Measurements from ENCODE around the gene RPS17.

DNA sequence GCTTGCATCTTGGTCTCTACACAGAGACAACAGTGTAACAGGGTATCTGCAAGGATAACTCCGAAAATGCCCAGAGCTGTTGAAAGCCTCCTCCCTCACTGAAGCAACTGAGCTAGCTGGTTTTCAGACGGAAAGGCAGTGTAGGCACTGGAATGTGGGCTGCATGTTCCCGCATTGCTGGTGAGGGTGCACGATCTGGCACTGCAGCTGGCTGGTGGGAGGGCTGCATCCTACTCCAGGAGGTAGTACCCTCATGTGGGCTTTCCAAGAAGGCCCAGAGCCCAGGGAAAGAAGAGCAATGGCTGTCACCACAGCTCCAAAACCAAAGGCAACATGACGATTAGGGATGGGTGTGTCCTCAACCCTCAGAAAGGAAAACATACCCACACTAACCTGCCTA is 28.7 kb upstream of the RPS17 start:
- TF ChIP-seq, protein P1, sequence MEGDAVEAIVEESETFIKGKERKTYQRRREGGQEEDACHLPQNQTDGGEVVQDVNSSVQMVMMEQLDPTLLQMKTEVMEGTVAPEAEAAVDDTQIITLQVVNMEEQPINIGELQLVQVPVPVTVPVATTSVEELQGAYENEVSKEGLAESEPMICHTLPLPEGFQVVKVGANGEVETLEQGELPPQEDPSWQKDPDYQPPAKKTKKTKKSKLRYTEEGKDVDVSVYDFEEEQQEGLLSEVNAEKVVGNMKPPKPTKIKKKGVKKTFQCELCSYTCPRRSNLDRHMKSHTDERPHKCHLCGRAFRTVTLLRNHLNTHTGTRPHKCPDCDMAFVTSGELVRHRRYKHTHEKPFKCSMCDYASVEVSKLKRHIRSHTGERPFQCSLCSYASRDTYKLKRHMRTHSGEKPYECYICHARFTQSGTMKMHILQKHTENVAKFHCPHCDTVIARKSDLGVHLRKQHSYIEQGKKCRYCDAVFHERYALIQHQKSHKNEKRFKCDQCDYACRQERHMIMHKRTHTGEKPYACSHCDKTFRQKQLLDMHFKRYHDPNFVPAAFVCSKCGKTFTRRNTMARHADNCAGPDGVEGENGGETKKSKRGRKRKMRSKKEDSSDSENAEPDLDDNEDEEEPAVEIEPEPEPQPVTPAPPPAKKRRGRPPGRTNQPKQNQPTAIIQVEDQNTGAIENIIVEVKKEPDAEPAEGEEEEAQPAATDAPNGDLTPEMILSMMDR (IDR thresholded peaks at IDR 0.05), result no peak
- TF ChIP-seq EZH2 (IDR thresholded peaks at IDR 0.05; ENCODE audit: borderline replicate concordance, insufficient read depth, low read depth, low read length, poor library complexity, severe bottlenecking), result no peak

Measured in B cell (primary cell).